HG03342 (cell line): ENCODE data around the gene HSPG2.
"Not testable (repeated sequence)": the region's sequence is repeated elsewhere in the genome, so short reads cannot be mapped to it uniquely, and the experiment has no call there.

Experiments used
- ATAC-seq: cut with Tn5 transposase; IDR thresholded peaks from one replicate; pipeline ENCODE4 v1.9.1; 2021; ENCODE audit warnings: mild to moderate bottlenecking, moderate library complexity; ENCODE audit not compliant: unreplicated experiment

Gene HSPG2

GRCh38 chr1:21914880-21915640 is 22.1 kb downstream of the HSPG2 start:
- ATAC-seq = no peak

- no peak for ATAC-seq
Observed at GRCh38 chr1:21914450-21914849, 22.7 kb downstream of the HSPG2 start.

GRCh38 chr1:21913763-21914162 is 23.3 kb downstream of the HSPG2 start:
- ATAC-seq = no peak

- no peak for ATAC-seq
Observed at GRCh38 chr1:21913258-21913657, 23.9 kb downstream of the HSPG2 start.

- ATAC-seq = no peak
Observed at GRCh38 chr1:21912038-21912758, 24.9 kb downstream of the HSPG2 start.

GRCh38 chr1:21911205-21912001 is 25.7 kb downstream of the HSPG2 start:
- ATAC-seq = no peak

- no peak for ATAC-seq
Observed at GRCh38 chr1:21910558-21911204, 26.4 kb downstream of the HSPG2 start.

GRCh38 chr1:21909787-21910503 is 27.2 kb downstream of the HSPG2 start:
- no peak for ATAC-seq

- no peak for ATAC-seq
Observed at GRCh38 chr1:21909286-21909759, 27.8 kb downstream of the HSPG2 start.

- not testable (repeated sequence) for ATAC-seq
Observed at GRCh38 chr1:21907737-21908534, 29.2 kb downstream of the HSPG2 start.

GRCh38 chr1:21907079-21907418 is 30.1 kb downstream of the HSPG2 start:
- no peak for ATAC-seq

- ATAC-seq = no peak
Observed at GRCh38 chr1:21906173-21907078, 30.7 kb downstream of the HSPG2 start.

- no peak for ATAC-seq
Observed at GRCh38 chr1:21904704-21905520, 32.2 kb downstream of the HSPG2 start.

- ATAC-seq = no peak
Observed at GRCh38 chr1:21904454-21904703, 32.7 kb downstream of the HSPG2 start.

- ATAC-seq = no peak
Observed at GRCh38 chr1:21903638-21904453, 33.3 kb downstream of the HSPG2 start.

- ATAC-seq = no peak
Observed at GRCh38 chr1:21902026-21903012, 34.8 kb downstream of the HSPG2 start.
